ENCODE measurements around the gene RAPGEF6.
"Not testable (repeated sequence)": the region's sequence is repeated elsewhere in the genome, so short reads cannot be mapped to it uniquely, and the experiment has no call there.

RAPGEF6 gene

GRCh38 chr5:131392466-131393095, 242.4 kb downstream of the RAPGEF6 start:
- DNase-seq (ENCODE audit: low read depth in 1 of 2, low spot score in 1 of 2), result no peak

- DNase-seq (ENCODE audit: low read depth in 1 of 2, low spot score in 1 of 2), result no peak
These were observed 245.2 kb downstream of the RAPGEF6 start for GRCh38 chr5:131389869-131390265.

DNA sequence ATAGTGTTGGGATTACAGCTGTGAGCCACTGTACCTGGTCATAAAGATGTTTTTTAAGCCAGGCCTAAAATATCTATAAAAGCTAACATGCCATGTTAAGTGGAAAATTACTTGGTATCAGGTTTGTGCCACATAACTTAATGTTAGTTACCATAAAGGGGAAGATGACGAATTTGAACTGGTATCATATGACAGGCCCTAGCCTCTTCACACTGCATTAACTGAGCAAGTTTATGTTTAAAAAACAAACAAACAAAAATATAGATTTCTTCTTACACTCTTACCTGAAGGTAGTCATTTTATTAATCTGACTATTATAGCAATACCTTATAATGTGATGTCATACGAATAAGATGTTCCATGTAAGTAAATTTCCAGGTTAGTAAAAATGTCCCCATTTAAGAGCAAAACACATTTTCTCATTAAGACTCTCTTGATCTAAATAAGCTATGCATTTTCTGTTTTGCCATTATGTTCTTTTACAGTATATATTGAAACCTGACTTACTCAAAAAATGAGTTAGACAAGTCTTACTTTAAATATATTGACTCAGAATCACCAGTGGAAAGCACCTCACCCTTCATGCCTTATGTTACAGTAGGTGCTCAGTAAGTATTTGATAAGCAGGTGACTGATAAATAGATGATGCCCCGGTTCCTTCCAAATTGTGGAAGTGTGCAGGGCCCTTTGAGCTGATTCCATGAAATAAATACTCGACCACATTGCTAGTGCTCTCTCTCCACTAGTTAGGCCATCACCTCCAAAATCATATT, 245.7 kb downstream of the RAPGEF6 start:
- DNase-seq (ENCODE audit: low read depth in 1 of 2, low spot score in 1 of 2), result peak in 1 of 2 donors; percentile 46

DNA sequence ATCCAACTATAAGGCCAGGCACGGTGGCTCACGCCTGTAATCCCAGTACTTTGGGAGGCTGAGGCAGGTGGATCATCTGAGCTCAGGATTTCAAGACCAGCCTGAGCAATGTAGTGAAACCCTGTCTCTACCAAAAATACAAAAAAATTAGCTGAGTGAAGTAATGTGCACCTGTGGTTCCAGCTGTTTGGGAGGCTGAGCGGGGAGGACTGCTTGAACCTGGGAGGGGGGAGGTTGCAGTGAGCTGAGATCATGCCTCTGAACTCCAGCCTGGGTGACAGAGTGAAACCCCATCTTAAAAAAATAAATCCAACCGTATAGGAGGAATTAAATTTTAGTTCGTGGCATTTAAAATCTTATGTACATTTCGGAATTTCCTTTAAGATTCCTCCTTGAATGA, 247.8 kb downstream of the RAPGEF6 start:
- no peak for DNase-seq (ENCODE audit: low read depth in 1 of 2, low spot score in 1 of 2)

GRCh38 chr5:131386779-131387178, 248.2 kb downstream of the RAPGEF6 start:
- DNase-seq (ENCODE audit: low read depth in 1 of 2, low spot score in 1 of 2), result no peak

DNA sequence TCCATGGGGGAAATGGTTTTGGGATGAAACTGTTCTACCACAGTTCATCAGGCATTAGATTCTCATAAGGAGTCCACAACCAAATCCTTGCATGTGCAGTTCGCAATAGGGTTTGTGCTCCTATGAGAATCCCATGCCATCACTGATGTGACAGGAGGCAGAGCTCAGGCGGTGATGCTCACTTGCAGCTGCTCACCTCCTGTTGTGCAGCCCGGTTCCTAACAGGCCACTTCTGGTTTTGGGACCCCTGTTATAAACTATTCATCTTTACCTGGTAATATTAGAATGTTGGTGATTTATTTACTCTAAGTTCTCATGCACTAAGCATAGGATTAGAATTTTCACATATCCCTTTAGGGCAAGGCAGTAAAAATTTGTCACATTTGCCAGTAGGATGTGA, 248.9 kb downstream of the RAPGEF6 start:
- no peak for DNase-seq (ENCODE audit: low read depth in 1 of 2, low spot score in 1 of 2)

GRCh38 chr5:131384616-131385214, 250.3 kb downstream of the RAPGEF6 start:
- DNase-seq (ENCODE audit: low read depth in 1 of 2, low spot score in 1 of 2), result peak in 1 of 2 donors; percentile 54

GRCh38 chr5:131384173-131384572, 250.9 kb downstream of the RAPGEF6 start:
- DNase-seq (ENCODE audit: low read depth in 1 of 2, low spot score in 1 of 2), result no peak

- peak in 1 of 2 donors; percentile 58 for DNase-seq (ENCODE audit: low read depth in 1 of 2, low spot score in 1 of 2)
These were observed 252.3 kb downstream of the RAPGEF6 start for GRCh38 chr5:131382407-131383395.

DNA sequence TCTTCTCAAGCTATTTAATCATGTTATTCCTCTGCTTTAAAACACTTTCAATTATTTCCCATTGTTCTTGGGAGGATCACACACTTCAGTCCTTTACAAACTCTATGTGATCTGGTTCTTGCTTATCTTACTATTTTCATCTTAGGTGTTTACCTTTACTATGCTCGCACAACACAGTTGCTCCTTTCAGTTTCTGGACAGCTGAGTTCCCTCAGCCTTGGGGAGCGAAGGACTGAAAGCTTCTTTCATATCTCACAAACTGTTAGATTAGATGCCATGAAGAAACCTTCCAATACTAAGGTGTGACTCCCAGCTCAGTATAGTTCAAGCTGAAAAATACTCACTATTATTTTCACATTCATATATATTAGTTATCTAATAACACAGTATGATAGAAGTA, 253.3 kb downstream of the RAPGEF6 start:
- DNase-seq (ENCODE audit: low read depth in 1 of 2, low spot score in 1 of 2), result no peak

- no peak for DNase-seq (ENCODE audit: low read depth in 1 of 2, low spot score in 1 of 2)
These were observed 254.0 kb downstream of the RAPGEF6 start for GRCh38 chr5:131381021-131381420.

GRCh38 chr5:131380238-131380637, 254.8 kb downstream of the RAPGEF6 start:
- DNase-seq (ENCODE audit: low read depth in 1 of 2, low spot score in 1 of 2), result not testable (repeated sequence)

DNA sequence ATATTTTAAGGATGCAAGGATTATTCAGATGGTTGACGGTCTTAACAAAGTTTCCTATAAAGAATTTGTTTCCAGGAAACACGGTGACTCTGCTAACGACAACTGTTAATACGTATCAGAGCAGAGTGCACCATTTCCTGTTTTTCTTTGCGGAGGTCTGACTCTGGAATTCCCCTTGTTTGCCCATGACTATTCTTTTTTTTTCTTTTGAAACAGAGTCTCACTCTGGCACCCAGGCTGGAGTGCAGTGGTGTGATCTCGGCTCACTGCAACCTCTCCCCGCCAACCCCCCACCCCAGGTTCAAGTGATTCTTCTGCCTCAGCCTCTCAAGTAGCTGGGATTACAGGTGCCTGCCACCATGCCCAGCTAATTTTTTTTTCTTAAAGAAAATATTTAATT, 255.3 kb downstream of the RAPGEF6 start:
- peak in 1 of 2 donors; percentile 69 for DNase-seq (ENCODE audit: low read depth in 1 of 2, low spot score in 1 of 2)

GRCh38 chr5:131378721-131379541, 256.1 kb downstream of the RAPGEF6 start:
- no peak for DNase-seq (ENCODE audit: low read depth in 1 of 2, low spot score in 1 of 2)

DNA sequence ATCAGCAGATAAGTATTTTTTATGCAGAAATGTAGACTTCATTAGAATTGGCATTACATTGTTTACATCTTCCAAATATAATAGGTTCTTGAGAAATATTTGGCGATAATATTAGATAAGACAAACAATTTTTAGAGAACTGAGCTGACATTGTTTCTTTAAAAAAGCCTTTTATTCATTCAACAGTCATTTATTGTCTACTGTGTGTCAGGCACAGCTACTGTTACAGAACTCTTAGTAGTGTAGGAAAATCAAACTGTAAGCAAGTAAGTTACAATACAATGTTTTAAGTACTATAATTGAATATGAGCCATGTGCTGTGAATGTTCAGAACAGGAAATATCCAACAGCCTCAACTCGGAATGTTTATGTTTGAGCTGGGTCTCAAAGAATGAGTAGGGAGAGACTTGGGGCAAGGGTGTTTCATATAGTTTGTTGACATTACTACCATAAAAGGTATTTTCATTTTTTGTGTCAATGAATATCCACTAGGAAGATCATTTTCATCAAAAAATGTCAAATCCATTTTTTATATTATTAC, 257.2 kb downstream of the RAPGEF6 start:
- no peak for DNase-seq (ENCODE audit: low read depth in 1 of 2, low spot score in 1 of 2)

DNA sequence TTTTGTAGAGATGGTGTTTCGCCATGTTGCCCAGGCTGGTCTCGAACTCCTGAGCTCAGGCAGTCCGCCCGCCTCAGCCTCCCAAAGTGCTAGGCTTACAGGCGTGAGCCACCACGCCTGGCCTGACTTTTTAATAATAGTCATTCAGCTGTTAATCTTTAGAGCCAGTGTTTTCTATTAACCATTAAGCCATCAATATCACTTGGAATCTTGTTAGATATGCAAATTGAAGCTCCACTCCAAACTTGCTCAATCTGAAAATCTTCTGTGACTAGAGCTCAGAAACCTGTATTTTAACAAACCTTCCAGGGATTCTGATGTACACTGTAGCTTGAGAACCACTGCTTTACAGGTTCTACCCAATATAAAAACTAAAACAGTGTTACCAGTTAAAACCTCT, 257.7 kb downstream of the RAPGEF6 start:
- no peak for DNase-seq (ENCODE audit: low read depth in 1 of 2, low spot score in 1 of 2)

DNA sequence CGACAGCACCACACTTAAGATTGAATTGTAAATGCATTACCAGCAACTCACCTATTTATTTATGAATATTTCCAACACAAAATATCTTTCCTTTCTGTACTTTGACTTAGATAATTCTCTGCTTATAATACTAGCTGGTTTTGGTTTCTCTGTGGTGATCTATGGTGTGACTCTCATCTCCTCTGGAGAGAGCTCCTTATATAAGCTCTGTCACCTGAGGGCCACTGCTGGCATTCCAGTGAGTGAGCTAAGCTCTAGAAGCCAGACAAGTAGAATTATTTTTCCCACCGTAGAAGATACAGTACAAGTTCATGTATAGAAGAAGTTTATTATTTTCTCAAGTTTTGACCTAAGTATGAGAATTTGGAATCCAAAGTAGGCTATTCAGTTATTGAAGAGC, 259.7 kb downstream of the RAPGEF6 start:
- no peak for DNase-seq (ENCODE audit: low read depth in 1 of 2, low spot score in 1 of 2)

Measured in activated CD4-positive, alpha-beta T cell treated with anti-CD3 and anti-CD28 coated beads, Interleukin-2, amount 50 U/mL, for 24 hours (primary cell).